NCI-H2081 (cell line): Measurements from ENCODE around the gene ITPR3.
"Not testable (repeated sequence)": the region's sequence is repeated elsewhere in the genome, so short reads cannot be mapped to it uniquely, and the experiment has no call there.

Experiments used
- DNase-seq, 2 experiments: peaks; one replicate each; lab custom pipeline; 2025; lab: John Stamatoyannopoulos, UW

The ITPR3 gene

GRCh38 chr6:33613795-33614168, 7.3 kb upstream of the ITPR3 start:
- no peak for DNase-seq

- DNase-seq: no peak
Observed at GRCh38 chr6:33616113-33616512, 5.0 kb upstream of the ITPR3 start.

GRCh38 chr6:33616913-33617312, 4.2 kb upstream of the ITPR3 start:
- no peak for DNase-seq

- no peak for DNase-seq
Observed at GRCh38 chr6:33619166-33619840, 1.8 kb upstream of the ITPR3 start.

- DNase-seq: peak in 1 of 2 experiments; percentile 34
Observed at GRCh38 chr6:33620158-33620855, 815 bp upstream of the ITPR3 start.

- DNase-seq: peak; percentile 57 to 67
Observed at GRCh38 chr6:33621711-33622388, 728 bp downstream of the ITPR3 start.

- no peak for DNase-seq
Observed at GRCh38 chr6:33622456-33623431, 1.6 kb downstream of the ITPR3 start.

GRCh38 chr6:33623895-33624381, 2.8 kb downstream of the ITPR3 start:
- peak in 1 of 2 experiments; percentile 38 for DNase-seq

GRCh38 chr6:33624856-33625255, 3.7 kb downstream of the ITPR3 start:
- no peak for DNase-seq

GRCh38 chr6:33627876-33628275, 6.8 kb downstream of the ITPR3 start:
- no peak for DNase-seq

- DNase-seq: peak; percentile 89 to 97
Observed at GRCh38 chr6:33628401-33628964, 7.4 kb downstream of the ITPR3 start.

- no peak for DNase-seq
Observed at GRCh38 chr6:33630014-33630413, 8.9 kb downstream of the ITPR3 start.

GRCh38 chr6:33631521-33631920, 10.4 kb downstream of the ITPR3 start:
- DNase-seq: not testable (repeated sequence)

GRCh38 chr6:33631971-33632557, 10.9 kb downstream of the ITPR3 start:
- DNase-seq: no peak

- DNase-seq: peak in 1 of 2 experiments; percentile 20
Observed at GRCh38 chr6:33632558-33633039, 11.5 kb downstream of the ITPR3 start.

GRCh38 chr6:33633084-33633461, 12.0 kb downstream of the ITPR3 start:
- DNase-seq: no peak

- peak; percentile 32 to 42 for DNase-seq
Observed at GRCh38 chr6:33633462-33634158, 12.5 kb downstream of the ITPR3 start.

GRCh38 chr6:33634161-33634727, 13.1 kb downstream of the ITPR3 start:
- DNase-seq: no peak

- DNase-seq: no peak
Observed at GRCh38 chr6:33634946-33635345, 13.8 kb downstream of the ITPR3 start.

GRCh38 chr6:33636655-33637054, 15.5 kb downstream of the ITPR3 start:
- DNase-seq: no peak
